Colonic mucosa (tissue), 4 donors: ENCODE results near the gene MAG. TPM values are rescaled to one million over a fixed set of nuclear protein-coding genes. Genes with fewer than 3 reads are reported as not detected.

Experiments used
- DNase-seq: peaks from one replicate; pipeline ENCODE4 v3.0.0-alpha.2; 2020
- H3K27ac ChIP-seq: fragments of 200-600 bp; one replicate; pipeline ENCODE4 v1.8.0; 2021
- H3K27me3 ChIP-seq: fragments of 200-600 bp; one replicate; pipeline ENCODE4 v1.8.0; 2021
- H3K36me3 ChIP-seq: fragments of 200-600 bp; one replicate; pipeline ENCODE4 v1.8.0; 2021
- H3K4me1 ChIP-seq: fragments of 200-600 bp; one replicate; pipeline ENCODE4 v1.8.0; 2021; ENCODE audit warnings: mild to moderate bottlenecking
- H3K4me3 ChIP-seq: fragments of 200-600 bp; one replicate; pipeline ENCODE4 v1.8.0; 2021
- H3K9ac ChIP-seq, 2 donors: one replicate each; pipeline ENCODE4 v1.7.0; 2013; ENCODE audit warnings: control low read depth in 2 of 2, low read depth in 2 of 2, low read length in 2 of 2
- H3K9me3 ChIP-seq: fragments of 200-600 bp; one replicate; pipeline ENCODE4 v1.8.0; 2021
- intact Hi-C: fragments of 100-400 bp; cut with DNase I; formaldehyde crosslinking; loops from one replicate; pipeline ENCODE4 v1.14.1; 2022
- total RNA-seq, 2 donors: library from RNA; stranded (reverse); fragmentation: NEBNext Ultra II Directional in 1 of 2; extraction: Animal tissue kit (Norgen Biotek cat#: 25700) in 1 of 2; gene quantifications; one replicate each; pipeline ENCODE4 v1.2.1, GENCODE V29; 2021
- TF ChIP-seq, protein P1 (sequence below): fragments of 200-600 bp; IDR thresholded peaks from one replicate; pipeline ENCODE4 v1.8.0; 2022; ENCODE audit warnings: antibody characterized with exemption, mild to moderate bottlenecking
- donor health status: healthy.
- donor health status: DM: no; HTN: no; CAD: no.
- donor health status: DM: no; HTN: no; CAD: no.

Gene MAG
- total RNA-seq, 2 donors from 2014 or later = not detected

DNA sequence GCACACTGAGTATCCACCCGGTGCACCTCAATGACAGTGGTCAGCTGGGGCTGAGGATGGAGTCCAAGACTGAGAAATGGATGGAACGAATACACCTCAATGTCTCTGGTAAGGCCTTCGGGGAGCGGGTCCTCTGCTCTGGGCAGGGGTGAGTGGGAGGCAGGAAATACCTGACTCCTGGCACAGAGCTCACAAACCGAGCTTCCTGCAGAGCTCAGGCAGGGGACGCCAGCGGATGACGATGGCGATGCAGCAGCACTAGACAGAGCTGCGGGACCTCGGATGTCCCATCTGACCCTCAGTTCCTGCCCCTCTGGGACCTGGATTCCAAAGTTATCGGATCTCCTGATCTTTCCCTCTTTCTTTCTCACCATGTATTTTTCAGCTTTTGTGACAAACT, 40.9 kb downstream of the MAG start:
- Histone ChIP-seq H3K36me3 (no peaks in the 10 kb centered on the region), H3K4me1 (no peaks in the 10 kb centered on the region), H3K9ac (no peak overlapping the region), H3K27ac (no peak overlapping the region), H3K27me3 (no peaks in the 10 kb centered on the region), H3K9me3 (no peaks in the 10 kb centered on the region), H3K4me3 (no peak overlapping the region)
- intact Hi-C loops = no loop called here
- TF ChIP-seq, protein P1, sequence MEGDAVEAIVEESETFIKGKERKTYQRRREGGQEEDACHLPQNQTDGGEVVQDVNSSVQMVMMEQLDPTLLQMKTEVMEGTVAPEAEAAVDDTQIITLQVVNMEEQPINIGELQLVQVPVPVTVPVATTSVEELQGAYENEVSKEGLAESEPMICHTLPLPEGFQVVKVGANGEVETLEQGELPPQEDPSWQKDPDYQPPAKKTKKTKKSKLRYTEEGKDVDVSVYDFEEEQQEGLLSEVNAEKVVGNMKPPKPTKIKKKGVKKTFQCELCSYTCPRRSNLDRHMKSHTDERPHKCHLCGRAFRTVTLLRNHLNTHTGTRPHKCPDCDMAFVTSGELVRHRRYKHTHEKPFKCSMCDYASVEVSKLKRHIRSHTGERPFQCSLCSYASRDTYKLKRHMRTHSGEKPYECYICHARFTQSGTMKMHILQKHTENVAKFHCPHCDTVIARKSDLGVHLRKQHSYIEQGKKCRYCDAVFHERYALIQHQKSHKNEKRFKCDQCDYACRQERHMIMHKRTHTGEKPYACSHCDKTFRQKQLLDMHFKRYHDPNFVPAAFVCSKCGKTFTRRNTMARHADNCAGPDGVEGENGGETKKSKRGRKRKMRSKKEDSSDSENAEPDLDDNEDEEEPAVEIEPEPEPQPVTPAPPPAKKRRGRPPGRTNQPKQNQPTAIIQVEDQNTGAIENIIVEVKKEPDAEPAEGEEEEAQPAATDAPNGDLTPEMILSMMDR = no peak
- no peak for DNase-seq

DNA sequence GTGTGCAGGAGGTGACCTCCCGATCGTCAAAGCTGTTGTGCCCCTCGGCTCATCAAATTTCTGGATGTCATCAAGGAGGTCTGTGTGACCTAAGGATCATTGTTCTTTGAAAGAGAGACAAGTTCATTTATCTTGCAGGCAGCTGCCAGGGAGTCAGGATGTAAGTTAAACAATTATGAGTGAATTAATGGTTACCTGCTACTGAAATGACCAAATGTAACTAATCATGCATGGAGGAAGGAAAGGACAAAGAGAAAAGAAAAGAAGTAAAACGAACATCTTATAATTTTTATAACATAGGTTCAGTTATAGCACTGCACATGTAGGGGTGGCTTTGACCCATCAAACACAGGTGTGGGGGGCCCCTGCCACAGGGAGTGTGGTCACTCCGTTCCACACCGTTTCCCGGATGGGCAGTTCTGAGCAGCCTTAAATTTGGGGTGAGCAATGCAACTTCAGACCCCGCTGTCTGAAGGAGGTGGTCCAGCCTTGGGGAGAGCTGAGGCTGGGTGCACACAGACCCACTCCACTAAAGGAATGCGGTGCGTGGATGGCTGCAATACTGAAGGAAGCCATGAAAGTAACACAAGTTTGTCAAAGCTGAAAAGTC, 42.3 kb downstream of the MAG start:
- H3K27me3 ChIP-seq = no peaks in the 10 kb centered on the region
- no peak overlapping the region for H3K4me3 ChIP-seq
- intact Hi-C loops = no loop called here

GRCh38 chr19:35336166-35336955, 44.4 kb downstream of the MAG start:
- Histone ChIP-seq H3K36me3 (no peaks in the 10 kb centered on the region), H3K4me3 (no peak overlapping the region), H3K27ac (no peak overlapping the region), H3K9me3 (no peaks in the 10 kb centered on the region), H3K9ac (no peak overlapping the region), H3K4me1 (no peaks in the 10 kb centered on the region), H3K27me3 (no peaks in the 10 kb centered on the region)
- intact Hi-C loops = no loop called here
- TF ChIP-seq, protein P1 = no peak
- DNase-seq = no peak

More for the DNA sequence above, 42.3 kb downstream of the MAG start:
- Histone ChIP-seq H3K4me1 (no peaks in the 10 kb centered on the region), H3K9ac (no peak overlapping the region), H3K27ac (no peak overlapping the region), H3K9me3 (no peaks in the 10 kb centered on the region), H3K36me3 (no peaks in the 10 kb centered on the region)
- DNase-seq = no peak
- TF ChIP-seq, protein P1 = no peak

DNA sequence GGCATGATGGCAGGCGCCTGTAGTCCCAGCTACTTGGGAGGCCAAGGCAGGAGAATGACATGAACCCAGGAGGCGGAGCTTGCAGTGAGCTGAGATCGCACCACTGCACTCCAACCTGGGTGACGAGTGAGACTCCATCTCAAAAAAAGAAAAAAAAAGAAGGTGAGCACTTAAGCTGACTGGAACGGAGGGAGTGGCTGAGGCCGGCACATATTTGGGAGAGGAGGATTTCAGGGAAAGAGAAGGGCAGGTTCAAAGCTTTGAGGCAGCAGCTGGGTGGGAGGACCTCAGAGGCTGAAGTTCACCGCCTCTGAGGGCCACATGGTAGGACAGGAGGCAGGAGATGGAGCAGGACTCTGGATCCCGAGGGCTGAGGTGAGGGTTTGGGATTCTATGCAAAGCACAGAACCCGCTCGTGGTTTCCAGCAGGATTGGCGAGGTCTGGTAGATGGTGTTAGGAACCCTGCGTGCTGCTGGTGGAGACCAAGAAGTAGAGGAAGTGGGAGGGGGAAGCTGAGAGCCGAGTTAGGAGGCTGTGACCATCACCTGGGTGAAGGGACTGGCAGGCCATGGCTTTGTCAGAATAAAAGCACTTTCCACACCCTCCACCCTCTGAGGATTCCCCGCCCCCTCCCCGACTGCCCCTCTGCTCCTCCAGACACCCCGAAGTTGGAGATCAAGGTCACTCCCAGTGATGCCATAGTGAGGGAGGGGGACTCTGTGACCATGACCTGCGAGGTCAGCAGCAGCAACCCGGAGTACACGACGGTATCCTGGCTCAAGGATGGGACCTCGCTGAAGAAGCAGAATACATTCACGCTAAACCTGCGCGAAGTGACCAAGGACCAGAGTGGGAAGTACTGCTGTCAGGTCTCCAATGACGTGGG, 45.4 kb downstream of the MAG start:
- intact Hi-C loops = no loop called here
- DNase-seq = no peak
- no peaks in the 10 kb centered on the region for H3K27me3 ChIP-seq
- H3K4me1 ChIP-seq = no peaks in the 10 kb centered on the region
- H3K9me3 ChIP-seq = no peaks in the 10 kb centered on the region
- no peak overlapping the region for H3K4me3 ChIP-seq
- H3K36me3 ChIP-seq = no peaks in the 10 kb centered on the region
- TF ChIP-seq, protein P1 = no peak
- H3K27ac ChIP-seq = no peak overlapping the region
- no peak overlapping the region for H3K9ac ChIP-seq

GRCh38 chr19:35337984-35338296, 46.0 kb downstream of the MAG start:
- intact Hi-C loops = no loop called here
- DNase-seq = no peak
- no peak overlapping the region for H3K4me3 ChIP-seq
- no peaks in the 10 kb centered on the region for H3K9me3 ChIP-seq
- H3K27me3 ChIP-seq = no peaks in the 10 kb centered on the region
- H3K36me3 ChIP-seq = no peaks in the 10 kb centered on the region
- H3K27ac ChIP-seq = no peak overlapping the region
- H3K4me1 ChIP-seq = no peaks in the 10 kb centered on the region
- TF ChIP-seq, protein P1 = no peak
- H3K9ac ChIP-seq = no peak overlapping the region
